ENCODE measurements around the gene RAPGEF4.

Gene RAPGEF4

DNA sequence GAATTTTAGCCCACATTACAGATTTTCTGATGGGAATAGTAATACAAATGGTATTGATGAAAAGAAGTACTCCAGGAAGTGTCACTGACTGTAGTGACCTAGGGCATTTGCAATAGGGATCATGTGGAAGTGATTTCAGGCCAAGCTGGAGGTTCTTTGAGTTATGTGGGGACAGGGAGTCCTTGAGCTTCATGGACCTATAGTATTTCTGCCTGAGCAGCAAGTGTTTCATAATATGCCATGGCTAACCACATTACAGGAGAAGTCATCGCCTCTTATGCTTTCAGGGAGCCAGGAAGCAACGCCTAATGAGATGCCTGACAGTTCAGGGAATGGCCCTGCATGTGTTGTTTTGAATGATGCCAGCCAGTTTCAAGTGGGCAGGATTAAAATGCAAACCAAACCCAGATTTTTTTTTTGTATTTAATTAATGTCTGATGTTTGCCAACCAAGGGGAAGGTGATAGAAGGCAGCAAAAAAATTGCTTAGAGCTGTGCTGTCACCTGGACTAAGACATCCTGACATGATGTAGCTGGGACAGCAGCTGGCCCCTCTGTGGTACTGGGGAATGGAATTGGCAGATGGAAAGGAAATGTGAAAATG lies 109.5 kb downstream of the RAPGEF4 start:
- Histone ChIP-seq H3K4me1 (ENCODE audit: insufficient read depth, low read length) (no peaks in the 10 kb centered on the region), H3K4me3 (ENCODE audit: low read depth in 1 of 2, low read length in 2 of 2) (no peak overlapping the region), H2AFZ (ENCODE audit: low read depth, low read length) (no peak overlapping the region), H3K4me2 (ENCODE audit: insufficient read depth, low read length) (no peak overlapping the region), H3K27ac (ENCODE audit: low read length) (no peak overlapping the region), H4K20me1 (ENCODE audit: insufficient read depth, low read length) (no peaks in the 10 kb centered on the region), H3K79me2 (ENCODE audit: insufficient read depth, low read length) (no peaks in the 10 kb centered on the region), H3K36me3 (ENCODE audit: insufficient read depth, low read length) (no peaks in the 10 kb centered on the region), H3K9ac (ENCODE audit: low read depth, low read length) (no peak overlapping the region), H3K27me3 (ENCODE audit: insufficient read depth, low read length, poor library complexity) (no peaks in the 10 kb centered on the region), H3K9me3 (ENCODE audit: insufficient read depth, low read length, severe bottlenecking) (no peaks in the 10 kb centered on the region)
- no peak for TF ChIP-seq EZH2 (IDR thresholded peaks at IDR 0.05; ENCODE audit: borderline replicate concordance, low read depth, low read length, severe bottlenecking)
- DNase-seq (no peak), ATAC-seq (ENCODE audit: insufficient read depth, low read depth) (no peak)

GRCh38 chr2:172846551-172846950 lies 110.9 kb downstream of the RAPGEF4 start:
- Histone ChIP-seq H3K36me3 (ENCODE audit: insufficient read depth, low read length) (no peaks in the 10 kb centered on the region), H2AFZ (ENCODE audit: low read depth, low read length) (no peak overlapping the region), H3K9ac (ENCODE audit: low read depth, low read length) (no peak overlapping the region), H3K4me3 (ENCODE audit: low read depth in 1 of 2, low read length in 2 of 2) (no peak overlapping the region), H4K20me1 (ENCODE audit: insufficient read depth, low read length) (no peaks in the 10 kb centered on the region), H3K27ac (ENCODE audit: low read length) (no peak overlapping the region), H3K4me2 (ENCODE audit: insufficient read depth, low read length) (no peak overlapping the region), H3K27me3 (ENCODE audit: insufficient read depth, low read length, poor library complexity) (no peaks in the 10 kb centered on the region), H3K79me2 (ENCODE audit: insufficient read depth, low read length) (no peaks in the 10 kb centered on the region), H3K9me3 (ENCODE audit: insufficient read depth, low read length, severe bottlenecking) (no peaks in the 10 kb centered on the region), H3K4me1 (ENCODE audit: insufficient read depth, low read length) (no peaks in the 10 kb centered on the region)
- DNase-seq (no peak), ATAC-seq (ENCODE audit: insufficient read depth, low read depth) (no peak)
- TF ChIP-seq, protein P1, sequence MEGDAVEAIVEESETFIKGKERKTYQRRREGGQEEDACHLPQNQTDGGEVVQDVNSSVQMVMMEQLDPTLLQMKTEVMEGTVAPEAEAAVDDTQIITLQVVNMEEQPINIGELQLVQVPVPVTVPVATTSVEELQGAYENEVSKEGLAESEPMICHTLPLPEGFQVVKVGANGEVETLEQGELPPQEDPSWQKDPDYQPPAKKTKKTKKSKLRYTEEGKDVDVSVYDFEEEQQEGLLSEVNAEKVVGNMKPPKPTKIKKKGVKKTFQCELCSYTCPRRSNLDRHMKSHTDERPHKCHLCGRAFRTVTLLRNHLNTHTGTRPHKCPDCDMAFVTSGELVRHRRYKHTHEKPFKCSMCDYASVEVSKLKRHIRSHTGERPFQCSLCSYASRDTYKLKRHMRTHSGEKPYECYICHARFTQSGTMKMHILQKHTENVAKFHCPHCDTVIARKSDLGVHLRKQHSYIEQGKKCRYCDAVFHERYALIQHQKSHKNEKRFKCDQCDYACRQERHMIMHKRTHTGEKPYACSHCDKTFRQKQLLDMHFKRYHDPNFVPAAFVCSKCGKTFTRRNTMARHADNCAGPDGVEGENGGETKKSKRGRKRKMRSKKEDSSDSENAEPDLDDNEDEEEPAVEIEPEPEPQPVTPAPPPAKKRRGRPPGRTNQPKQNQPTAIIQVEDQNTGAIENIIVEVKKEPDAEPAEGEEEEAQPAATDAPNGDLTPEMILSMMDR (IDR thresholded peaks at IDR 0.05; ENCODE audit: borderline replicate concordance, extremely low read depth, low read length, poor library complexity, severe bottlenecking) = no peak
- TF ChIP-seq EZH2 (IDR thresholded peaks at IDR 0.05; ENCODE audit: borderline replicate concordance, low read depth, low read length, severe bottlenecking) = no peak

- no peaks in the 10 kb centered on the region for H3K27me3 ChIP-seq (ENCODE audit: insufficient read depth, low read length, poor library complexity)
- H3K4me1 ChIP-seq (ENCODE audit: insufficient read depth, low read length) = no peaks in the 10 kb centered on the region
- TF ChIP-seq, protein P1 (IDR thresholded peaks at IDR 0.05; ENCODE audit: borderline replicate concordance, extremely low read depth, low read length, poor library complexity, severe bottlenecking) = no peak
- TF ChIP-seq EZH2 (IDR thresholded peaks at IDR 0.05; ENCODE audit: borderline replicate concordance, low read depth, low read length, severe bottlenecking) = no peak
- no peak overlapping the region for H3K27ac ChIP-seq (ENCODE audit: low read length)
- H3K4me2 ChIP-seq (ENCODE audit: insufficient read depth, low read length) = no peak overlapping the region
- no peaks in the 10 kb centered on the region for H3K9me3 ChIP-seq (ENCODE audit: insufficient read depth, low read length, severe bottlenecking)
- DNase-seq = no peak
- no peak overlapping the region for H2AFZ ChIP-seq (ENCODE audit: low read depth, low read length)
- H3K9ac ChIP-seq (ENCODE audit: low read depth, low read length) = no peak overlapping the region
- no peaks in the 10 kb centered on the region for H3K79me2 ChIP-seq (ENCODE audit: insufficient read depth, low read length)
- no peak for ATAC-seq (ENCODE audit: insufficient read depth, low read depth)
- H3K36me3 ChIP-seq (ENCODE audit: insufficient read depth, low read length) = no peaks in the 10 kb centered on the region
- H4K20me1 ChIP-seq (ENCODE audit: insufficient read depth, low read length) = no peaks in the 10 kb centered on the region
- no peak overlapping the region for H3K4me3 ChIP-seq (ENCODE audit: low read depth in 1 of 2, low read length in 2 of 2)
Measured at GRCh38 chr2:172847188-172847587, 111.5 kb downstream of the RAPGEF4 start.

GRCh38 chr2:172848519-172848918 lies 112.9 kb downstream of the RAPGEF4 start:
- H3K79me2 ChIP-seq (ENCODE audit: insufficient read depth, low read length) = no peaks in the 10 kb centered on the region
- H3K27me3 ChIP-seq (ENCODE audit: insufficient read depth, low read length, poor library complexity) = no peaks in the 10 kb centered on the region
- no peak overlapping the region for H3K4me2 ChIP-seq (ENCODE audit: insufficient read depth, low read length)
- H3K27ac ChIP-seq (ENCODE audit: low read length) = no peak overlapping the region
- H4K20me1 ChIP-seq (ENCODE audit: insufficient read depth, low read length) = no peaks in the 10 kb centered on the region
- no peak for ATAC-seq (ENCODE audit: insufficient read depth, low read depth)
- H3K36me3 ChIP-seq (ENCODE audit: insufficient read depth, low read length) = no peaks in the 10 kb centered on the region
- H3K4me1 ChIP-seq (ENCODE audit: insufficient read depth, low read length) = no peaks in the 10 kb centered on the region
- no peak overlapping the region for H3K9ac ChIP-seq (ENCODE audit: low read depth, low read length)
- no peak overlapping the region for H2AFZ ChIP-seq (ENCODE audit: low read depth, low read length)
- TF ChIP-seq, protein P1 (IDR thresholded peaks at IDR 0.05; ENCODE audit: borderline replicate concordance, extremely low read depth, low read length, poor library complexity, severe bottlenecking) = no peak
- no peak for TF ChIP-seq EZH2 (IDR thresholded peaks at IDR 0.05; ENCODE audit: borderline replicate concordance, low read depth, low read length, severe bottlenecking)
- H3K4me3 ChIP-seq (ENCODE audit: low read depth in 1 of 2, low read length in 2 of 2) = no peak overlapping the region
- DNase-seq = no peak
- no peaks in the 10 kb centered on the region for H3K9me3 ChIP-seq (ENCODE audit: insufficient read depth, low read length, severe bottlenecking)

Measured in DND-41 (cell line).